HepG2 (cell line): Measurements from ENCODE around the gene PPP1R1B. TPM values are rescaled to one million over a fixed set of nuclear protein-coding genes. Genes with fewer than 3 reads are reported as not detected.

Source experiments
- ATAC-seq: fragments of 200-7000 bp; cut with Tn5 transposase; 3 replicates; pipeline ENCODE4 v1.9.1; 2020; ENCODE audit warnings: mild to moderate bottlenecking, moderate library complexity
- BruUV-seq: library from RNA; stranded (reverse); fragments of 400-500 nt; replicated peaks from 2 replicates; lab custom pipeline; 2021; lab: Mats Ljungman, UMichigan
- CTCF ChIA-PET: fragments of 300-600 bp; formaldehyde crosslinking; extraction: SDS; loops from one replicate; lab custom pipeline; 2021; ENCODE audit warnings: low total read pairs, inconsistent platforms, low intra/inter-chr PET ratio; lab: Yijun Ruan, JAX
- POLR2A ChIA-PET: fragments of 350-600 bp; sonication (Branson Sonifier 250); formaldehyde crosslinking; loops from one replicate; lab custom pipeline; 2020; ENCODE audit warnings: antibody characterized with exemption, inconsistent platforms; lab: Yijun Ruan, JAX
- DNase-seq: peaks from one replicate; pipeline ENCODE4 v3.0.0-alpha.2; 2015; ENCODE audit warnings: low spot score
- FAIRE-seq: peaks from 3 replicates; lab custom pipeline; 2011; peaks lifted over from hg19 to GRCh38; lab: Jason Lieb, UNC
- H2AFZ ChIP-seq: one replicate; pipeline ENCODE4 v1.6.1; 2011; ENCODE audit warnings: low read length, inconsistent platforms
- H3K27ac ChIP-seq: fragments of 300-600 bp; 3 replicates; pipeline ENCODE4 v1.8.0; 2011; ENCODE audit warnings: mixed run types, mild to moderate bottlenecking, mixed read lengths, low read length, inconsistent platforms; ENCODE audit not compliant: insufficient read depth; ENCODE audit errors: extremely low read length
- H3K27me3 ChIP-seq, 2 experiments: fragments of 200-600 bp in 1 of 2; 2 replicates in 1 of 2; 3 replicates in 1 of 2; pipeline versions ENCODE4 v1.6.0 to v1.8.0; 2011; ENCODE audit warnings: low read length in 2 of 2, mild to moderate bottlenecking in 2 of 2, moderate library complexity in 2 of 2, inconsistent platforms in 1 of 2; ENCODE audit not compliant: insufficient read depth in 2 of 2, control insufficient read depth in 1 of 2
- H3K36me3 ChIP-seq, 2 experiments: fragments of 200-600 bp in 1 of 2; replicated peaks in 1 of 2; 2 replicates in 1 of 2; 3 replicates in 1 of 2; pipeline versions ENCODE4 v1.5.1 to v1.8.0; 2011; ENCODE audit warnings: low read length in 2 of 2, inconsistent platforms in 1 of 2; ENCODE audit not compliant: insufficient read depth in 2 of 2, control insufficient read depth in 1 of 2
- H3K4me1 ChIP-seq: 2 replicates; pipeline ENCODE4 v1.5.1; 2012; ENCODE audit warnings: low read length, inconsistent platforms; ENCODE audit not compliant: insufficient read depth
- H3K4me2 ChIP-seq: 2 replicates; pipeline ENCODE4 v1.6.0; 2011; ENCODE audit warnings: low read depth, low read length, inconsistent platforms
- H3K4me3 ChIP-seq, 3 experiments: fragments of 200-600 bp in 1 of 3; sonication (generic), shearing (Covaris generic) in 1 of 3; replicated peaks in 1 of 3; 2 replicates each; pipeline ENCODE4 v1.5.1; 2011 to 2016; ENCODE audit warnings: low read length in 3 of 3, inconsistent platforms in 2 of 3, low read depth in 2 of 3, mild to moderate bottlenecking in 2 of 3, control low read depth in 1 of 3, mixed read lengths in 1 of 3; ENCODE audit not compliant: insufficient read depth in 1 of 3
- H3K79me2 ChIP-seq: one replicate; pipeline ENCODE4 v1.6.1; 2011; ENCODE audit warnings: low read length, inconsistent platforms; ENCODE audit not compliant: insufficient read depth
- H3K9ac ChIP-seq: 2 replicates; pipeline ENCODE4 v1.6.0; 2011; ENCODE audit warnings: mild to moderate bottlenecking, low read depth, low read length, inconsistent platforms; ENCODE audit not compliant: insufficient read depth
- H3K9me3 ChIP-seq: 2 replicates; pipeline ENCODE4 v1.5.1; 2012; ENCODE audit warnings: mild to moderate bottlenecking, low read length
- H4K20me1 ChIP-seq: 2 replicates; pipeline ENCODE4 v1.6.0; 2011; ENCODE audit warnings: inconsistent platforms, mild to moderate bottlenecking, low read length, moderate library complexity; ENCODE audit not compliant: insufficient read depth
- BCL6 ChIP-seq: IDR thresholded peaks from 2 replicates; pipeline ENCODE4 v1.6.1; 2016; ENCODE audit warnings: missing genetic modification reagents, missing compliant biosample characterization
- EZH2 ChIP-seq: conservative IDR thresholded peaks from 2 replicates; pipeline ENCODE4 v1.6.1; 2012; ENCODE audit warnings: mild to moderate bottlenecking, low read depth, low read length, moderate library complexity
- HNRNPL ChIP-seq: fragments of 200-400 bp; formaldehyde crosslinking; IDR thresholded peaks from 2 replicates; pipeline ENCODE4 v1.6.1; 2017; ENCODE audit warnings: mild to moderate bottlenecking, low read depth, low read length
- MXD4 ChIP-seq: IDR thresholded peaks from 2 replicates; pipeline ENCODE4 v1.6.1; 2016; ENCODE audit warnings: mild to moderate bottlenecking, missing biosample characterization, missing genetic modification reagents
- MYPOP ChIP-seq: sonication (generic); formaldehyde crosslinking; IDR thresholded peaks from 2 replicates; pipeline ENCODE4 v1.8.1; 2023; ENCODE audit warnings: mild to moderate bottlenecking, moderate library complexity, missing genetic modification reagents
- ZNF768 ChIP-seq: sonication (generic); formaldehyde crosslinking; IDR thresholded peaks from 2 replicates; pipeline ENCODE4 v1.4.0; 2020; ENCODE audit warnings: missing genetic modification reagents
- WGBS: methylation state at CpG from one replicate; pipeline ENCODE4 v1.1.6; 2017; ENCODE audit warnings: low lambda C conversion rate; 5-methylcytosine and 5-hydroxymethylcytosine counted together
- in situ Hi-C: cut with HindIII; loops from 2 replicates; pipeline ENCODE4 v1.10.0; 2017; ENCODE audit warnings: low pct_unique_long_range_greater_than_20kb; ENCODE audit not compliant: extremely low pct_ligation_motif_present
- intact Hi-C: fragments of 100-400 bp; cut with micrococcal nuclease; formaldehyde crosslinking; loops from one replicate; pipeline ENCODE4 v1.10.0; 2022; ENCODE audit not compliant: unreplicated experiment
- polyA plus RNA-seq, 8 experiments: library from polyadenylated mRNA; depleted of rRNA in 3 of 8; stranded (reverse) in 7 of 8; unstranded in 1 of 8; fragments of >200 nt; fragmentation: Illumina TruSeq in 4 of 8; extraction: Trizol in 4 of 8; gene quantifications; 2 replicates each; pipeline versions ENCODE4 v1.2.1 to v1.2.3, GENCODE V29; 2011 to 2016; ENCODE audit warnings: low read depth in 4 of 8, missing spikeins in 1 of 8, mixed read lengths in 1 of 8; ENCODE audit not compliant: insufficient read depth in 1 of 8
- total RNA-seq, 5 experiments: library from RNA; depleted of rRNA; stranded (reverse); fragments of >200 nt; fragmentation: Illumina TruSeq; extraction: Trizol; gene quantifications; 2 replicates each; pipeline ENCODE4 v1.2.3, GENCODE V29; 2016; ENCODE audit warnings: low read depth in 1 of 5

The PPP1R1B gene
- total and polyA plus RNA-seq, 2 of the 13 experiments (the other 11 are each of a cell fraction or from before 2014, with no cell fraction given) = 0.08 TPM; not detected in 1

GRCh38 chr17:39606434-39607056, 20.2 kb upstream of the PPP1R1B start:
- TF ChIP-seq BCL6 (CRISPR knock-in tag) (0 out of 2 replicates have a peak, but pooled peaks have one; percentile 33), HNRNPL (0 out of 2 replicates have a peak, but pooled peaks have one; percentile 30), MXD4 (no peak), ZNF768 (peak; percentile 33; the same call in 1 of the 2 replicates)
- CTCF ChIA-PET = no interaction called here
- 20% methylated on average over 48 of the region's 66 CpGs for WGBS
- Histone ChIP-seq H3K27me3 (peaks cover 30 to 84% of the 10 kb centered on the region in 2 experiments), H3K4me1 (no peaks in the 10 kb centered on the region), H3K9me3 (no peaks in the 10 kb centered on the region), H3K36me3 (no peaks in the 10 kb centered on the region), H3K9ac (no peak overlapping the region), H3K4me3 (peak overlapping the region in 2 of 3 experiments; percentile 11 to 22; a peak in 2 of 6 replicates), H3K4me2 (no peak overlapping the region), H3K79me2 (no peaks in the 10 kb centered on the region), H2AFZ (no peak overlapping the region), H4K20me1 (peaks cover 4% of the 10 kb centered on the region; the same call in 1 of the 2 replicates), H3K27ac (no peak overlapping the region)
- peak; percentile 49 for ATAC-seq
- intact Hi-C loops (no loop called here), in situ Hi-C loops (no loop called here)
- POLR2A ChIA-PET = no interaction called here
- BruUV-seq = no TSS peak
- no peak for FAIRE-seq
- no peak for DNase-seq

- POLR2A ChIA-PET = no interaction called here
- in situ Hi-C loops = no loop called here
- no TSS peak for BruUV-seq
Observed at GRCh38 chr17:39607057-39607850, 19.5 kb upstream of the PPP1R1B start.

More at GRCh38 chr17:39607057-39607850, 19.5 kb upstream of the PPP1R1B start:
- DNase-seq (no peak), FAIRE-seq (no peak), ATAC-seq (peak; percentile 15)
- WGBS = 19% methylated on average over 39 of the region's 40 CpGs
- Histone ChIP-seq H3K4me3 (peak overlapping the region in 1 of 3 experiments; percentile 9; a peak in 2 of 6 replicates), H3K9ac (no peak overlapping the region), H4K20me1 (peaks cover 4% of the 10 kb centered on the region; the same call in 1 of the 2 replicates), H3K4me2 (no peak overlapping the region), H3K36me3 (no peaks in the 10 kb centered on the region), H3K79me2 (no peaks in the 10 kb centered on the region), H3K27ac (no peak overlapping the region), H2AFZ (no peak overlapping the region), H3K9me3 (no peaks in the 10 kb centered on the region), H3K27me3 (peaks cover 24 to 82% of the 10 kb centered on the region in 2 experiments), H3K4me1 (no peaks in the 10 kb centered on the region)
- CTCF ChIA-PET = no interaction called here
- intact Hi-C loops = no loop called here
- TF ChIP-seq MYPOP (CRISPR knock-in tag) (no peak), EZH2 (peak; percentile 76; the same call in 1 of the 2 replicates)
